ENCODE results near the gene OR13A1.
"Not testable (repeated sequence)": the region's sequence is repeated elsewhere in the genome, so short reads cannot be mapped to it uniquely, and the experiment has no call there.

DNA sequence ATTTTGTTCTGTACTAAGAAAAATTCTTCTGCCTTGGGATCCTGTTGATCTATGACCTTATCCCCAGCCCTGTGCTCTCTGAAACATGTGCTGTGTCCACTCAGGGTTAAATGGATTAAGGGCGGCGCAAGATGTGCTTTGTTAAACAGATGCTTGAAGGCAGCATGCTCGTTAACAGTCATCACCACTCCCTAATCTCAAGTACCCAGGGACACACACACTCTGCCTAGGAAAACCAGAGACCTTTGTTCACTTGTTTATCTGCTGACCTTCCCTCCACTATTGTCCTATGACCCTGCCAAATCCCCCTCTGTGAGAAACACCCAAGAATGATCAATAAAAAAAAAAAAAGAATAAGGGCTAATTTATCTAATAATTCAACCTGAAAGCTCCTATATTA is 54.8 kb downstream of the OR13A1 start:
- not testable (repeated sequence) for TF ChIP-seq EZH2 (IDR thresholded peaks at IDR 0.05); POLR2AphosphoS5 (IDR thresholded peaks at IDR 0.05; ENCODE audit: borderline replicate concordance, low read depth, low read length); FOXP2 (optimal IDR thresholded peaks at IDR 0.05; ENCODE audit: control extremely low read depth, extremely low read length, insufficient read depth)
